Stomach (tissue), 9 donors: ENCODE results near the gene DOCK4. TPM values are rescaled to one million over a fixed set of nuclear protein-coding genes. Genes with fewer than 3 reads are reported as not detected.
"Not testable (repeated sequence)": the region's sequence is repeated elsewhere in the genome, so short reads cannot be mapped to it uniquely, and the experiment has no call there.

Experiments
- DNase-seq, 2 donors: peaks; one replicate each; pipeline versions ENCODE4 v3.0.0 to v3.0.0-alpha.2; 2013 to 2019
- H3K27ac ChIP-seq, 5 donors: fragments of 200-600 bp in 4 of 5; sonication (generic) in 4 of 5; one replicate each; pipeline ENCODE4 v1.5.1; 2013 to 2019; ENCODE audit warnings: mild to moderate bottlenecking in 1 of 5, moderate library complexity in 1 of 5
- H3K27me3 ChIP-seq, 3 donors: fragments of 200-600 bp; sonication (generic); one replicate each; pipeline ENCODE4 v1.5.1; 2017 to 2019; ENCODE audit warnings: mixed run types in 1 of 3
- H3K36me3 ChIP-seq, 4 donors: fragments of 200-600 bp; sonication (generic); 1 replicate in 3 of 4; 2 replicates in 1 of 4; pipeline ENCODE4 v1.5.1; 2016 to 2019
- H3K4me1 ChIP-seq, 4 donors: fragments of 200-600 bp; sonication (generic); one replicate each; pipeline ENCODE4 v1.5.1; 2016 to 2019
- H3K4me3 ChIP-seq, 4 donors: fragments of 200-600 bp; sonication (generic) in 3 of 4; one replicate each; pipeline ENCODE4 v1.5.1; 2016 to 2019; ENCODE audit warnings: mild to moderate bottlenecking in 1 of 4
- H3K9me3 ChIP-seq, 4 donors: fragments of 200-600 bp; sonication (generic); one replicate each; pipeline ENCODE4 v1.5.1; 2016 to 2019
- CTCF ChIP-seq, 7 experiments: fragments of 450-650 bp in 4 of 7; fragments of 200-600 bp in 3 of 7; sonication (generic) in 3 of 7; IDR thresholded peaks; one replicate each; pipeline ENCODE4 v1.5.1; 2016 to 2019; ENCODE audit warnings: antibody characterized with exemption in 7 of 7, control low read depth in 2 of 7, mild to moderate bottlenecking in 1 of 7
- EP300 ChIP-seq: sonication (generic); formaldehyde crosslinking; IDR thresholded peaks from one replicate; pipeline ENCODE4 v1.6.1; 2017; ENCODE audit warnings: antibody characterized with exemption
- POLR2A ChIP-seq, 4 donors: fragments of 450-650 bp; IDR thresholded peaks; one replicate each; pipeline ENCODE4 v1.6.1; 2016; ENCODE audit warnings: antibody characterized with exemption in 4 of 4, control low read depth in 2 of 4, mild to moderate bottlenecking in 1 of 4, moderate library complexity in 1 of 4
- POLR2AphosphoS5 ChIP-seq, 3 donors: sonication (generic); formaldehyde crosslinking; IDR thresholded peaks; one replicate each; pipeline ENCODE4 v1.6.1; 2016; ENCODE audit warnings: antibody characterized with exemption in 3 of 3
- WGBS, 5 donors: extraction: QIAGEN DNeasy Blood & Tissue Kit in 3 of 5; methylation state at CpG; one replicate each; pipeline versions ENCODE4 v1.1.5 to v1.1.7; 2013 to 2018; 5-methylcytosine and 5-hydroxymethylcytosine counted together
- intact Hi-C: fragments of 100-400 bp; cut with DNase I; formaldehyde crosslinking; loops from one replicate; pipeline ENCODE4 v1.15.1; 2023; ENCODE audit warnings: low total_unique reads
- polyA plus RNA-seq, 3 donors: library from polyadenylated mRNA; stranded (reverse); fragments of 200-250 nt; gene quantifications; one replicate each; pipeline ENCODE4 v1.2.3, GENCODE V29; 2013
- total RNA-seq, 5 donors: library from RNA; depleted of rRNA; stranded (reverse); fragments of >200 nt; gene quantifications; one replicate each; pipeline versions ENCODE4 v1.1.0 to v1.2.3, GENCODE V29; 2014 to 2016
- donor health status: healthy with polysubstance abuse.
- donor health status: Bipolar disorder and iron deficiency.
- donor health status: healthy.

The DOCK4 gene
- total and polyA plus RNA-seq, 8 donors = 1.1 to 54.9 (median 16.4) TPM

- peak in 1 of 2 donors; percentile 29 for DNase-seq
- intact Hi-C loops = no loop called here
- Histone ChIP-seq H3K36me3 (no peaks in the 10 kb centered on the region), H3K27ac (peak overlapping the region in 3 of 5 donors; percentile 4 to 20 (median 20)), H3K4me1 (peaks cover 0 to 14% (median 4%) of the 10 kb centered on the region in 4 donors), H3K9me3 (no peaks in the 10 kb centered on the region), H3K4me3 (no peak overlapping the region), H3K27me3 (no peaks in the 10 kb centered on the region)
- TF ChIP-seq CTCF (IDR thresholded peaks at IDR 0.05) = no peak
- no peak for TF ChIP-seq POLR2A (IDR thresholded peaks at IDR 0.05)
- TF ChIP-seq EP300 = no peak
- TF ChIP-seq POLR2AphosphoS5 (IDR thresholded peaks at IDR 0.05) = no peak
- WGBS, 5 donors = 49 to 69% (median 57%) methylated on average over 4 of the region's 4 CpGs
Observed at GRCh38 chr7:112132051-112132694, 74.0 kb downstream of the DOCK4 start.

- TF ChIP-seq POLR2AphosphoS5 (IDR thresholded peaks at IDR 0.05) = no peak
- no peak for TF ChIP-seq POLR2A (IDR thresholded peaks at IDR 0.05)
- WGBS, 5 donors = 77 to 93% (median 83%) methylated on average over 10 of the region's 10 CpGs
- Histone ChIP-seq H3K27me3 (no peaks in the 10 kb centered on the region), H3K9me3 (no peaks in the 10 kb centered on the region), H3K27ac (peak overlapping the region in 1 of 5 donors; percentile 31), H3K36me3 (no peaks in the 10 kb centered on the region), H3K4me1 (peaks cover 0 to 8% (median 2%) of the 10 kb centered on the region in 4 donors), H3K4me3 (no peak overlapping the region)
- intact Hi-C loops = no loop called here
- no peak for DNase-seq
Observed at GRCh38 chr7:112130729-112131410, 75.3 kb downstream of the DOCK4 start.

- no peak overlapping the region for H3K4me3 ChIP-seq
- H3K27ac ChIP-seq = no peak overlapping the region
- no peaks in the 10 kb centered on the region for H3K9me3 ChIP-seq
- TF ChIP-seq EP300 (no peak), POLR2A (IDR thresholded peaks at IDR 0.05) (no peak), CTCF (IDR thresholded peaks at IDR 0.05) (no peak), POLR2AphosphoS5 (IDR thresholded peaks at IDR 0.05) (no peak)
- H3K27me3 ChIP-seq = no peaks in the 10 kb centered on the region
- H3K36me3 ChIP-seq = no peaks in the 10 kb centered on the region
- intact Hi-C loops = no loop called here
- peaks cover 0 to 8% (median 2%) of the 10 kb centered on the region in 4 donors for H3K4me1 ChIP-seq
- peak in 1 of 2 donors; percentile 25 for DNase-seq
- WGBS, 5 donors = 46 to 69% (median 47%) methylated on average over 5 of the region's 5 CpGs
Observed at GRCh38 chr7:112129655-112130323, 76.4 kb downstream of the DOCK4 start.

GRCh38 chr7:112128461-112129425 is 77.5 kb downstream of the DOCK4 start:
- not testable (repeated sequence) for H3K4me3 ChIP-seq, H3K27ac ChIP-seq, H3K36me3 ChIP-seq

GRCh38 chr7:112128041-112128440 is 78.2 kb downstream of the DOCK4 start:
- 89 to 99% (median 94%) methylated on average over 7 to 13 of the region's 13 CpGs for WGBS, 5 donors
- H3K4me3 ChIP-seq, H3K9me3 ChIP-seq, H3K27ac ChIP-seq, intact Hi-C loops, H3K36me3 ChIP-seq, DNase-seq, H3K27me3 ChIP-seq, H3K4me1 ChIP-seq: not testable (repeated sequence)

More at GRCh38 chr7:112128461-112129425, 77.5 kb downstream of the DOCK4 start:
- H3K27me3 ChIP-seq, H3K4me1 ChIP-seq, intact Hi-C loops, DNase-seq, H3K9me3 ChIP-seq: not testable (repeated sequence)
- WGBS, 5 donors = 79 to 85% (median 84%) methylated on average over 5 to 7 of the region's 8 CpGs
